HepG2 (cell line): ENCODE results near the gene GFOD1. TPM values are rescaled to one million over a fixed set of nuclear protein-coding genes. Genes with fewer than 3 reads are reported as not detected.

Source experiments
- BORCS8-MEF2B ChIP-seq: sonication (generic); formaldehyde crosslinking; IDR thresholded peaks from 2 replicates; pipeline ENCODE4 v1.8.0; 2022; ENCODE audit warnings: mild to moderate bottlenecking, missing genetic modification reagents
- CTCF ChIP-seq: sonication (generic); formaldehyde crosslinking; IDR thresholded peaks from 2 replicates; pipeline ENCODE4 v1.5.0; 2020; ENCODE audit warnings: mild to moderate bottlenecking, missing genetic modification reagents, moderate library complexity
- EEA1 ChIP-seq: sonication (generic); formaldehyde crosslinking; IDR thresholded peaks from 2 replicates; pipeline ENCODE4 v1.5.1; 2020; ENCODE audit warnings: mild to moderate bottlenecking, missing genetic modification reagents, borderline replicate concordance
- ELF3 ChIP-seq: IDR thresholded peaks from 2 replicates; pipeline ENCODE4 v1.6.1; 2016; ENCODE audit warnings: missing genetic modification reagents, missing compliant biosample characterization
- GABPA ChIP-seq, 2 experiments: IDR thresholded peaks; 2 replicates each; pipeline ENCODE4 v1.6.1; 2011 to 2016; ENCODE audit warnings: low read depth in 2 of 2, low read length in 1 of 2, missing biosample characterization in 1 of 2, missing genetic modification characterization in 1 of 2
- GATAD2A ChIP-seq: IDR thresholded peaks from 2 replicates; pipeline ENCODE4 v1.6.1; 2016
- KAT2B ChIP-seq: fragments of 150-350 bp; IDR thresholded peaks from 2 replicates; pipeline ENCODE4 v1.6.1; 2014; ENCODE audit warnings: low read depth, low read length, borderline replicate concordance
- KAT7 ChIP-seq: IDR thresholded peaks from 2 replicates; pipeline ENCODE4 v1.6.1; 2018; ENCODE audit warnings: borderline replicate concordance, missing compliant biosample characterization
- KDM5B ChIP-seq: sonication (generic); formaldehyde crosslinking; IDR thresholded peaks from 2 replicates; pipeline ENCODE4 v1.4.0; 2020; ENCODE audit warnings: missing genetic modification reagents, mild to moderate bottlenecking, borderline replicate concordance
- SMAD9 ChIP-seq: sonication (generic); formaldehyde crosslinking; IDR thresholded peaks from 2 replicates; pipeline ENCODE4 v1.5.1; 2020; ENCODE audit warnings: mild to moderate bottlenecking, missing genetic modification reagents
- SSRP1 ChIP-seq: IDR thresholded peaks from 2 replicates; pipeline ENCODE4 v1.6.1; 2016; ENCODE audit warnings: control low read depth
- ZBTB4 ChIP-seq: sonication (generic); formaldehyde crosslinking; IDR thresholded peaks from 2 replicates; pipeline ENCODE4 v1.4.0; 2020; ENCODE audit warnings: missing genetic modification reagents, mild to moderate bottlenecking, borderline replicate concordance
- ZHX1 ChIP-seq: sonication (generic); formaldehyde crosslinking; IDR thresholded peaks from 2 replicates; pipeline ENCODE4 v1.8.1; 2022; ENCODE audit warnings: low read depth, mild to moderate bottlenecking, missing genetic modification reagents
- ZMAT3 ChIP-seq: sonication (generic); formaldehyde crosslinking; conservative IDR thresholded peaks from 2 replicates; pipeline ENCODE4 v1.7.0; 2021; ENCODE audit warnings: missing genetic modification reagents
- ZNF10 ChIP-seq: sonication (generic); formaldehyde crosslinking; IDR thresholded peaks from 2 replicates; pipeline ENCODE4 v1.4.0; 2020; ENCODE audit warnings: mild to moderate bottlenecking, low read depth, missing genetic modification reagents, borderline replicate concordance
- ZNF143 ChIP-seq: sonication (generic); formaldehyde crosslinking; IDR thresholded peaks from 2 replicates; pipeline ENCODE4 v1.4.0; 2020; ENCODE audit warnings: missing genetic modification reagents
- ZNF253 ChIP-seq: sonication (generic); formaldehyde crosslinking; IDR thresholded peaks from 2 replicates; pipeline ENCODE4 v1.8.0; 2022; ENCODE audit warnings: mild to moderate bottlenecking, missing genetic modification reagents, borderline replicate concordance
- ZNF431 ChIP-seq: sonication (generic); formaldehyde crosslinking; IDR thresholded peaks from 2 replicates; pipeline ENCODE4 v1.9.0; 2022; ENCODE audit warnings: missing genetic modification reagents, low read depth, mild to moderate bottlenecking, borderline replicate concordance
- ZNF501 ChIP-seq: sonication (generic); formaldehyde crosslinking; IDR thresholded peaks from 2 replicates; pipeline ENCODE4 v1.5.1; 2020; ENCODE audit warnings: mild to moderate bottlenecking, moderate library complexity, missing genetic modification reagents
- ZNF607 ChIP-seq: sonication (generic); formaldehyde crosslinking; IDR thresholded peaks from 2 replicates; pipeline ENCODE4 v1.5.1; 2020; ENCODE audit warnings: missing genetic modification reagents, mild to moderate bottlenecking, borderline replicate concordance
- ZNF772 ChIP-seq: sonication (generic); formaldehyde crosslinking; IDR thresholded peaks from 2 replicates; pipeline ENCODE4 v1.5.0; 2020; ENCODE audit warnings: mild to moderate bottlenecking, missing genetic modification reagents
- ZNF775 ChIP-seq: sonication (generic); formaldehyde crosslinking; IDR thresholded peaks from 2 replicates; pipeline ENCODE4 v1.4.0; 2020; ENCODE audit warnings: missing genetic modification reagents, mild to moderate bottlenecking, moderate library complexity, borderline replicate concordance
- polyA plus RNA-seq, 8 experiments: library from polyadenylated mRNA; depleted of rRNA in 3 of 8; stranded (reverse) in 7 of 8; unstranded in 1 of 8; fragments of >200 nt; fragmentation: Illumina TruSeq in 4 of 8; extraction: Trizol in 4 of 8; gene quantifications; 2 replicates each; pipeline versions ENCODE4 v1.2.1 to v1.2.3, GENCODE V29; 2011 to 2016; ENCODE audit warnings: low read depth in 4 of 8, missing spikeins in 1 of 8, mixed read lengths in 1 of 8; ENCODE audit not compliant: insufficient read depth in 1 of 8
- total RNA-seq, 5 experiments: library from RNA; depleted of rRNA; stranded (reverse); fragments of >200 nt; fragmentation: Illumina TruSeq; extraction: Trizol; gene quantifications; 2 replicates each; pipeline ENCODE4 v1.2.3, GENCODE V29; 2016; ENCODE audit warnings: low read depth in 1 of 5

The GFOD1 gene
- total and polyA plus RNA-seq, 2 of the 13 experiments (the other 11 are each of a cell fraction or from before 2014, with no cell fraction given), result 1.9 to 6.4 TPM

DNA sequence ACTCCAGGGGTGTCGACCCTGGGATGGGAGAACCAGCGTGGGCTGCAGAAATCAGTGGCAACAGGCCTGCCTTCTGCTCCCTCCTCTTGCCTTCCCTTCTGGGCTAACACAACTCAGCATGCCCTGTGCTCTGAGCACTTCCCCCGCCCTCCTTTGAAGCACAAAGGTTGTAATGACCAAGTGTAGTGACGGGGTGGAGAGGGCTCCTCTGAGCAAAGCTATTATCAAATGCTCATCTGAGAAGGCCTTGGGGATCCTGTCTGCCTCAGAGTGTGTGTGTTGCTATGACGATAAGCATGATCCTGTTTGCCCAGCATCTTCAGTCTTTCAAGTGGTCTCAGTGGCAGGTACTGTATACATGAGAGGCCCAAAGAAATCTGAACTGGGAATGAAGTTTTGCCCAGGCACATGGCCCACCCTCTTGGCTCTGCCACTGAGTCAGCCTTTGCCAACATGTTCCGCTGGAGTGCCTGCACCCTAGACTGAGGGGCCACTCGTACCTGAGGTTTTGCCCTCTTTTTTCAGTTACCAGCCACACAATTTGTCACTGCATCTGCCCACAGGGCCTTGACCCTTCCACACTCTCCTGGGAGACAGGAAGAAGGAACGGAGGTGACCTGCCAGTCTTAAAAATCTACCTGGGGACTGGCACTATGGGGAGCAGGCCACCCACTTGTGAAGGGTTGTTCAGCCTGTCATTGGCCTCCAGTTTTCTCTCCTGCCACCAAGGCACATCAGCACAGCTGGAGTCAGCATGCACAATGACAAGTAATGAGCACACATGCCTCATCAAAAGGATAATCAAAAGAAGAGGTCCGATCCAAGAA, 74.5 kb downstream of the GFOD1 start (continued):
- TF ChIP-seq ZNF501, result 0 out of 2 replicates have a peak, but pooled peaks have one; percentile 26
- TF ChIP-seq KAT7 (CRISPR knock-in tag), result no peak
- no peak for TF ChIP-seq ZNF253 (CRISPR knock-in tag)
- TF ChIP-seq ZMAT3 (CRISPR knock-in tag), result no peak
- no peak; the same call in 1 of the 2 replicates for TF ChIP-seq CTCF (CRISPR knock-in tag)
- TF ChIP-seq ZNF431 (CRISPR knock-in tag), result no peak
- peak; percentile 69; the same call in 1 of the 2 replicates for TF ChIP-seq BORCS8-MEF2B (CRISPR knock-in tag)
- no peak for TF ChIP-seq ZHX1 (CRISPR knock-in tag)
- no peak for TF ChIP-seq ZNF143 (CRISPR knock-in tag)
- no peak for TF ChIP-seq GABPA (IDR thresholded peaks at IDR 0.05; ENCODE audit: low read depth, low read length)
- TF ChIP-seq GABPA (CRISPR knock-in tag; IDR thresholded peaks at IDR 0.05; ENCODE audit: low read depth), result no peak
- no peak for TF ChIP-seq ZNF10 (CRISPR knock-in tag)
- TF ChIP-seq ELF3 (CRISPR knock-in tag), result 0 out of 2 replicates have a peak, but pooled peaks have one; percentile 16
- no peak for TF ChIP-seq SMAD9 (CRISPR knock-in tag)
- no peak for TF ChIP-seq SSRP1 (CRISPR knock-in tag)
- no peak for TF ChIP-seq ZNF607
- 0 out of 2 replicates have a peak, but pooled peaks have one; percentile 5 for TF ChIP-seq ZBTB4 (CRISPR knock-in tag)
- no peak for TF ChIP-seq KAT2B
- TF ChIP-seq KDM5B, result 0 out of 2 replicates have a peak, but pooled peaks have one; percentile 39
- no peak for TF ChIP-seq EEA1 (CRISPR knock-in tag)
- peak; percentile 55; the same call in 1 of the 2 replicates for TF ChIP-seq GATAD2A (CRISPR knock-in tag)
- TF ChIP-seq ZNF772, result 0 out of 2 replicates have a peak, but pooled peaks have one; percentile 49
- no peak for TF ChIP-seq ZNF775 (CRISPR knock-in tag)
